8988T (cell line): ENCODE data around the gene NDUFS6.

Experiments used
- DNase-seq: peaks from one replicate; pipeline ENCODE4 v3.0.0; 2011

Gene NDUFS6

GRCh38 chr5:1767524-1768282 is 33.5 kb upstream of the NDUFS6 start:
- no peak for DNase-seq

GRCh38 chr5:1768283-1769000 is 32.8 kb upstream of the NDUFS6 start:
- DNase-seq = no peak

- DNase-seq = no peak
These were observed 32.1 kb upstream of the NDUFS6 start for GRCh38 chr5:1769017-1769640.

GRCh38 chr5:1769752-1770442 is 31.3 kb upstream of the NDUFS6 start:
- no peak for DNase-seq

- DNase-seq = no peak
These were observed 30.8 kb upstream of the NDUFS6 start for GRCh38 chr5:1770443-1770802.

GRCh38 chr5:1771149-1772065 is 29.8 kb upstream of the NDUFS6 start:
- no peak for DNase-seq

GRCh38 chr5:1772634-1773033 is 28.6 kb upstream of the NDUFS6 start:
- DNase-seq = peak; percentile 79

GRCh38 chr5:1776831-1777230 is 24.4 kb upstream of the NDUFS6 start:
- DNase-seq = no peak

- DNase-seq = no peak
These were observed 23.7 kb upstream of the NDUFS6 start for GRCh38 chr5:1777281-1778137.

- no peak for DNase-seq
These were observed 22.8 kb upstream of the NDUFS6 start for GRCh38 chr5:1778138-1779020.

GRCh38 chr5:1779021-1779680 is 22.1 kb upstream of the NDUFS6 start:
- no peak for DNase-seq

GRCh38 chr5:1779782-1780613 is 21.2 kb upstream of the NDUFS6 start:
- no peak for DNase-seq

GRCh38 chr5:1780614-1780930 is 20.6 kb upstream of the NDUFS6 start:
- DNase-seq = no peak

GRCh38 chr5:1781107-1781506 is 20.1 kb upstream of the NDUFS6 start:
- DNase-seq = no peak

GRCh38 chr5:1781726-1782384 is 19.4 kb upstream of the NDUFS6 start:
- DNase-seq = no peak

- DNase-seq = no peak
These were observed 18.6 kb upstream of the NDUFS6 start for GRCh38 chr5:1782385-1783215.

GRCh38 chr5:1783216-1783554 is 18.0 kb upstream of the NDUFS6 start:
- DNase-seq = no peak
